Activated CD4-positive, alpha-beta T cell treated with anti-CD3 and anti-CD28 coated beads, Interleukin-2, amount 10 ng/mL, durations not matched to agents 24 days and 14 days (primary cell): ENCODE data around the gene ZIC2. TPM values are rescaled to one million over a fixed set of nuclear protein-coding genes. Genes with fewer than 3 reads are reported as not detected.
"Not testable (repeated sequence)": the region's sequence is repeated elsewhere in the genome, so short reads cannot be mapped to it uniquely, and the experiment has no call there.

Source experiments
- DNase-seq: peaks from one replicate; pipeline ENCODE4 v3.0.0; 2022
- H3K27ac Mint-ChIP-seq: one replicate; pipeline ENCODE4 v1.8.0; 2022; ENCODE audit warnings: mild to moderate bottlenecking, mixed read lengths
- H3K27me3 Mint-ChIP-seq: one replicate; pipeline ENCODE4 v1.8.0; 2022; ENCODE audit warnings: mixed read lengths
- H3K36me3 Mint-ChIP-seq: one replicate; pipeline ENCODE4 v1.8.0; 2022; ENCODE audit warnings: low read depth, mild to moderate bottlenecking, mixed read lengths
- H3K4me1 Mint-ChIP-seq: one replicate; pipeline ENCODE4 v1.8.0; 2021; ENCODE audit warnings: mixed read lengths
- H3K4me3 Mint-ChIP-seq: one replicate; pipeline ENCODE4 v1.8.0; 2022; ENCODE audit warnings: mild to moderate bottlenecking, moderate library complexity, mixed read lengths
- H3K9me3 Mint-ChIP-seq: one replicate; pipeline ENCODE4 v1.8.0; 2021; ENCODE audit warnings: mixed read lengths
- intact Hi-C: fragments of 100-400 bp; cut with micrococcal nuclease; formaldehyde crosslinking; loops from one replicate; pipeline ENCODE4 v1.15.1; 2023
- total RNA-seq: library from RNA; stranded (reverse); gene quantifications from 2 replicates; pipeline ENCODE4 v1.2.3, GENCODE V29; 2022

ZIC2 gene
- total RNA-seq, 1 donor from 2014 or later, result not detected

GRCh38 chr13:99997702-99998214, 16.2 kb downstream of the ZIC2 start:
- Mint-ChIP-seq H3K36me3 (peaks cover 2% of the 10 kb centered on the region), H3K9me3 (peaks cover 11% of the 10 kb centered on the region), H3K27ac (no peak overlapping the region), H3K4me3 (no peak overlapping the region), H3K27me3 (peaks cover 61% of the 10 kb centered on the region), H3K4me1 (peaks cover 24% of the 10 kb centered on the region)
- intact Hi-C loops, result loop anchor here (5.0 kb wide), 2 partner anchors 100 to 235 kb away; no protein-coding TSS in a partner anchor
- DNase-seq, result no peak

GRCh38 chr13:99998261-99998660, 16.7 kb downstream of the ZIC2 start:
- Mint-ChIP-seq H3K27ac (no peak overlapping the region), H3K36me3 (peaks cover 2% of the 10 kb centered on the region), H3K4me3 (no peak overlapping the region), H3K4me1 (peaks cover 20% of the 10 kb centered on the region), H3K27me3 (peaks cover 57% of the 10 kb centered on the region), H3K9me3 (peaks cover 11% of the 10 kb centered on the region)
- intact Hi-C loops, result loop anchor here (5.0 kb wide), 2 partner anchors 101 to 234 kb away; no protein-coding TSS in a partner anchor
- no peak for DNase-seq

- no peak overlapping the region for H3K27ac Mint-ChIP-seq
- no peaks in the 10 kb centered on the region for H3K9me3 Mint-ChIP-seq
- peaks cover 2% of the 10 kb centered on the region for H3K4me1 Mint-ChIP-seq
- H3K27me3 Mint-ChIP-seq, result peaks cover 17% of the 10 kb centered on the region
- no peak overlapping the region for H3K4me3 Mint-ChIP-seq
- no peaks in the 10 kb centered on the region for H3K36me3 Mint-ChIP-seq
- intact Hi-C loops, result no loop called here
- no peak for DNase-seq
These were observed 33.0 kb downstream of the ZIC2 start for GRCh38 chr13:100014621-100015020.

GRCh38 chr13:100019780-100020356, 38.3 kb downstream of the ZIC2 start:
- no peak for DNase-seq
- Mint-ChIP-seq H3K27ac (no peak overlapping the region), H3K36me3 (no peaks in the 10 kb centered on the region), H3K4me3 (no peak overlapping the region), H3K4me1 (peaks cover 2% of the 10 kb centered on the region), H3K27me3 (peaks cover 7% of the 10 kb centered on the region), H3K9me3 (no peaks in the 10 kb centered on the region)
- intact Hi-C loops, result no loop called here

GRCh38 chr13:100022798-100023197, 41.2 kb downstream of the ZIC2 start:
- no peaks in the 10 kb centered on the region for H3K27me3 Mint-ChIP-seq
- intact Hi-C loops, result no loop called here
- no peaks in the 10 kb centered on the region for H3K36me3 Mint-ChIP-seq
- no peaks in the 10 kb centered on the region for H3K9me3 Mint-ChIP-seq
- H3K27ac Mint-ChIP-seq, result no peak overlapping the region
- no peak for DNase-seq
- no peaks in the 10 kb centered on the region for H3K4me1 Mint-ChIP-seq
- no peak overlapping the region for H3K4me3 Mint-ChIP-seq

GRCh38 chr13:100024023-100024422, 42.4 kb downstream of the ZIC2 start:
- Mint-ChIP-seq H3K4me3 (no peak overlapping the region), H3K9me3 (no peaks in the 10 kb centered on the region), H3K27ac (no peak overlapping the region), H3K27me3 (no peaks in the 10 kb centered on the region), H3K4me1 (no peaks in the 10 kb centered on the region), H3K36me3 (no peaks in the 10 kb centered on the region)
- no peak for DNase-seq
- intact Hi-C loops, result no loop called here

- Mint-ChIP-seq H3K9me3 (no peaks in the 10 kb centered on the region), H3K4me3 (no peak overlapping the region)
- intact Hi-C loops, result no loop called here
These were observed 48.3 kb downstream of the ZIC2 start for GRCh38 chr13:100029933-100030332.

GRCh38 chr13:100032642-100033041, 51.1 kb downstream of the ZIC2 start:
- intact Hi-C loops, H3K27ac Mint-ChIP-seq, H3K36me3 Mint-ChIP-seq, H3K9me3 Mint-ChIP-seq, DNase-seq, H3K4me3 Mint-ChIP-seq, H3K4me1 Mint-ChIP-seq, H3K27me3 Mint-ChIP-seq: not testable (repeated sequence)

More at GRCh38 chr13:100029933-100030332, 48.3 kb downstream of the ZIC2 start:
- Mint-ChIP-seq H3K27me3 (peaks cover 2% of the 10 kb centered on the region), H3K27ac (no peak overlapping the region), H3K4me1 (no peaks in the 10 kb centered on the region), H3K36me3 (no peaks in the 10 kb centered on the region)
- DNase-seq, result no peak

GRCh38 chr13:100035936-100036335, 54.4 kb downstream of the ZIC2 start:
- H3K27me3 Mint-ChIP-seq, result peaks cover 11% of the 10 kb centered on the region
- intact Hi-C loops, result no loop called here
- H3K27ac Mint-ChIP-seq, result no peak overlapping the region
- H3K36me3 Mint-ChIP-seq, result no peaks in the 10 kb centered on the region
- H3K9me3 Mint-ChIP-seq, result no peaks in the 10 kb centered on the region
- no peak for DNase-seq
- no peak overlapping the region for H3K4me3 Mint-ChIP-seq
- H3K4me1 Mint-ChIP-seq, result no peaks in the 10 kb centered on the region

Other genes with a start within 250 kb of the ZIC2 start
- gene ZIC5, start 10.0 kb upstream of the ZIC2 start, total RNA-seq, result not detected in 2 replicates
- 5.8 and 6.4 TPM in 2 replicates for gene PCCA, start 107.3 kb downstream of the ZIC2 start, total RNA-seq